ENCODE data around the gene ST3GAL4.

ST3GAL4 gene

DNA sequence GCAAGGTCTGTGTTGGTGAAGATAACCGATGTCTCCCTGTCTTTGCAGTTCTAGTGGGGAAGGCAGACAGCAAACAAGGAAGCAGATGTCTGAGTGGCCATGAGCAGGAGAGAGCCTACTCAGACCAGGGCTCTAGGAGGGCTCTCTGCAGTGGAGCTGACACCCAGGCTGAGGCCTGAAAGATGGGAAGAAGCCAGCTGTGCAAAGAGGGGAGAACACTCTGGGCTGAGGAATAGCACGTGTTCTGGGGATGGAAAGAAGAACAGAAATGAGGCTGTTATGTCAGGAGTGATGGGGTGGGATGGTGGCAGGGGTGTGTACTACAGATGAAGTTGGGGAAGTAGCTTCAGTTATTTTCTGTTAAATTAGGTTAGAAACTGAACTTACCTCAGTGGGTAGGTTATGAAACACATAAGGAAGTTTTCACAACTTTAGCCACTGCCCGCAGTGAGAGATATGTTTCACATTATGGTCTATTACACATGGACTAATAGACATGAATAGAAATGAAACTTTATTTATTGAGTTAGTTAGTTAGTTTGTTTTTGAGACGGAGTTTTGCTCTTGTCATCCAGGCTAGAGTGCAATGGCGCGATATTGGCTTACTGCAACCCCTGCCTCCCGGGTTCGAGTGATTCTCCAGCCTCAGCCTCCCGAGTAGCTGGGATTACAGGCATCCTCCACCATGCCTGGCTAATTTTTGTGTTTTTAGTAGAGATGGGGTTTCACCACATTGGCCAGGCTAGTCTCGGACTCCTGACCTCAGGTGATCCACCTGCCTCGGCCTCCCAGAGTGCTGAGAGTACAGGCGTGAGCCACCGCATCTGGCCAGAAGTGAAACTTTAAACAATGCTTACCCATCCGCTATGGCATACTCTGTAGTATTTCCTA, 43.8 kb upstream of the ST3GAL4 start:
- TF ChIP-seq, protein P1, sequence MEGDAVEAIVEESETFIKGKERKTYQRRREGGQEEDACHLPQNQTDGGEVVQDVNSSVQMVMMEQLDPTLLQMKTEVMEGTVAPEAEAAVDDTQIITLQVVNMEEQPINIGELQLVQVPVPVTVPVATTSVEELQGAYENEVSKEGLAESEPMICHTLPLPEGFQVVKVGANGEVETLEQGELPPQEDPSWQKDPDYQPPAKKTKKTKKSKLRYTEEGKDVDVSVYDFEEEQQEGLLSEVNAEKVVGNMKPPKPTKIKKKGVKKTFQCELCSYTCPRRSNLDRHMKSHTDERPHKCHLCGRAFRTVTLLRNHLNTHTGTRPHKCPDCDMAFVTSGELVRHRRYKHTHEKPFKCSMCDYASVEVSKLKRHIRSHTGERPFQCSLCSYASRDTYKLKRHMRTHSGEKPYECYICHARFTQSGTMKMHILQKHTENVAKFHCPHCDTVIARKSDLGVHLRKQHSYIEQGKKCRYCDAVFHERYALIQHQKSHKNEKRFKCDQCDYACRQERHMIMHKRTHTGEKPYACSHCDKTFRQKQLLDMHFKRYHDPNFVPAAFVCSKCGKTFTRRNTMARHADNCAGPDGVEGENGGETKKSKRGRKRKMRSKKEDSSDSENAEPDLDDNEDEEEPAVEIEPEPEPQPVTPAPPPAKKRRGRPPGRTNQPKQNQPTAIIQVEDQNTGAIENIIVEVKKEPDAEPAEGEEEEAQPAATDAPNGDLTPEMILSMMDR (IDR thresholded peaks at IDR 0.05; ENCODE audit: borderline replicate concordance, control extremely low read depth, extremely low read depth, insufficient read depth, missing control alignments) = no peak
- in situ Hi-C loops (cut with MboI; ENCODE audit: low sequenced_read_pairs, unreplicated experiment) = no loop called here
- peak; percentile 55 for DNase-seq (ENCODE audit: low spot score)

DNA sequence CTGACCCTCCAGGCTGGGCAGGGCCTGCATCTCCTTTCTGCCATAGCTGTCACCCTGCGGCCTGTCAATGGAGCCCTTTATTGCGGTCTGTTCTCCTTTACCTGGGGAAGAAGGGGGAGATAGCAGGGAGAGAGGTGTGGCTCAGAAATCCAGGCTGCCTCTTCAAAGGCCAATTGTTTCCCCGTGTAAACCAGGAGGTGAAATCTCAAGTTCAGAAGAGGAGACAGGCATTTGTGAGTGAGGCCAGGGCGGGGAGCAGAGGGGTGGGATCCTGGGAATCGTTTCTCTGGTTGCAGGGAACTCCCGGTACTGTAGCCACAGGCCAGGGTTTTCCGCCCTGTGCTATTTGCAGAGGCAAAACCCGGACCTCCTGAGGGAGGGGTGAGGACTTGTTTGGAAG, 42.5 kb upstream of the ST3GAL4 start:
- no peak for DNase-seq (ENCODE audit: low spot score)
- TF ChIP-seq, protein P1 (IDR thresholded peaks at IDR 0.05; ENCODE audit: borderline replicate concordance, control extremely low read depth, extremely low read depth, insufficient read depth, missing control alignments) = no peak
- in situ Hi-C loops (cut with MboI; ENCODE audit: low sequenced_read_pairs, unreplicated experiment) = no loop called here

DNA sequence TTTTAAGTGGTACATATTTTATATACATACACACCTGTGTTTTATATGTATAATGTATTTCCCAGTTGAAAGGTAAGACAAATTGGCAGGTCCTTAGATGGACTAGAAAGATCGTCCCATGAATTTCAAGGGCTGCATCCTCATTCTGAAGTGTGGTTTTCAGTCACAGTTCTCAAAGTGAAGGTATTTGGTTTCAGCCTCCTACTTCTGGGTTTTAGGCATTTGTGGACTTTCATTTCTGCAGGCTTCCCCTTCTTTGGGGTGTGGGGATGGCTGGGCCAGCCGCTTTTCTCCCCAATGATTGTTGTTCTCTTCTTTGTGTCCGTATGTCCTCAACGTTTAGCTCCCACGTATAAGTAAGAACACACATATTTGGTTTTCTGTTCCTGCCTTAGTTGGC, 41.7 kb upstream of the ST3GAL4 start:
- in situ Hi-C loops (cut with MboI; ENCODE audit: low sequenced_read_pairs, unreplicated experiment) = no loop called here
- TF ChIP-seq, protein P1 (IDR thresholded peaks at IDR 0.05; ENCODE audit: borderline replicate concordance, control extremely low read depth, extremely low read depth, insufficient read depth, missing control alignments) = no peak
- DNase-seq (ENCODE audit: low spot score) = no peak

DNA sequence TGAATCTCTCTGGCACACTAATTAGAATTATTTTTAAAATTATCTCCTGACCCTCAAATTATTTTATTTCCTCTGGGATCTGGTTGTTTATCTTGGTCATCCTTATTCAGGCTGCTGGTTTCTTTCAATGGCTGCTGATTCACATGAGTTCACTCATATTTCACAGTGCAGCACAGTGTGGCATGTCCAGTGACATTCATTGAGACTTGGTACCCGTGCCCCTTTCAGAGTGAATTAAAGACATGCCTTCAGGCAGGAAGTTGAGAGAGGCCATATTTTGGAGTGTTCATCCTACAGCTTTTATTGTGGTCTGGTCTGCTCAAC, 38.1 kb upstream of the ST3GAL4 start:
- TF ChIP-seq, protein P1 (IDR thresholded peaks at IDR 0.05; ENCODE audit: borderline replicate concordance, control extremely low read depth, extremely low read depth, insufficient read depth, missing control alignments) = no peak
- DNase-seq (ENCODE audit: low spot score) = no peak
- in situ Hi-C loops (cut with MboI; ENCODE audit: low sequenced_read_pairs, unreplicated experiment) = no loop called here

DNA sequence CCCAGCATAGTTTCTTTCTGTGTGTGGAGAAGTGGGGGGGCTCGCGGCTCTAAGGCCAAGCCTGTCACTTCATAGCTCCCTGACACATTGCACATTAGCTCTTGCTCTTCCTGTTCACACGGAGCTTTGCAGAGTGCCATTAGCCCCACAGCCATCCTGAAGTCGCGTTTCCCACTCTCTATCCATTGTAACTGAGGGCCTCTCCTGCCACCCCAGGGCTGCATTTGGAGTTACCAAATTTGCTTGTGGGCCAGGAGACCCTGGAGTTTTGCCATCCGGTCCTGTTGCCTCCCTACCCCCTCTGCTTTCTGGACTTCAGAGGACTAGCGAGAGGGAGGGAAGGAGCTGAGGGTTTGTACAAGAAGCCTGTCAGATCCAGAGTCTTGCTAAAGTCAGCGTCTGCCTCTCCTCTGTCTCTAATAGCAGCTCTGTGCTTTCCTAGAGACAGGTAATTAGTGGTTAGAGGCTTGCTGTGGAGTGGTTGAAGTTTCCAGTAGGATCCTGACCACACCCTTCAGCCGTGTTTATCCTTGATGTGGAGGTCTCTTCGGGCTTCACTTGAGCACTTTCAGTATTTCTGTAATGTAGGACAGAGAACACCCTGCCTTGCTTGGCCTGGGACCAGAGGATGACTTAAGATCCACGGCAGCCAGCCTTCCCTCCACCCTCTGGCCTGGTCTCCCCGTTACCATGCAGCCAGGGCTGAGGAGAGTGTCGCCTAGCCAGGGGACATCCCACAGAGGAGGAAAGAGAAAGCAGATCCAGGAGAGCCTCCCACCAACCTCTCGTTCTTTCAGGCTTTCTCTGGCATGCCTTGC, 37.5 kb upstream of the ST3GAL4 start:
- DNase-seq (ENCODE audit: low spot score) = no peak
- in situ Hi-C loops (cut with MboI; ENCODE audit: low sequenced_read_pairs, unreplicated experiment) = no loop called here
- TF ChIP-seq, protein P1 (IDR thresholded peaks at IDR 0.05; ENCODE audit: borderline replicate concordance, control extremely low read depth, extremely low read depth, insufficient read depth, missing control alignments) = no peak

DNA sequence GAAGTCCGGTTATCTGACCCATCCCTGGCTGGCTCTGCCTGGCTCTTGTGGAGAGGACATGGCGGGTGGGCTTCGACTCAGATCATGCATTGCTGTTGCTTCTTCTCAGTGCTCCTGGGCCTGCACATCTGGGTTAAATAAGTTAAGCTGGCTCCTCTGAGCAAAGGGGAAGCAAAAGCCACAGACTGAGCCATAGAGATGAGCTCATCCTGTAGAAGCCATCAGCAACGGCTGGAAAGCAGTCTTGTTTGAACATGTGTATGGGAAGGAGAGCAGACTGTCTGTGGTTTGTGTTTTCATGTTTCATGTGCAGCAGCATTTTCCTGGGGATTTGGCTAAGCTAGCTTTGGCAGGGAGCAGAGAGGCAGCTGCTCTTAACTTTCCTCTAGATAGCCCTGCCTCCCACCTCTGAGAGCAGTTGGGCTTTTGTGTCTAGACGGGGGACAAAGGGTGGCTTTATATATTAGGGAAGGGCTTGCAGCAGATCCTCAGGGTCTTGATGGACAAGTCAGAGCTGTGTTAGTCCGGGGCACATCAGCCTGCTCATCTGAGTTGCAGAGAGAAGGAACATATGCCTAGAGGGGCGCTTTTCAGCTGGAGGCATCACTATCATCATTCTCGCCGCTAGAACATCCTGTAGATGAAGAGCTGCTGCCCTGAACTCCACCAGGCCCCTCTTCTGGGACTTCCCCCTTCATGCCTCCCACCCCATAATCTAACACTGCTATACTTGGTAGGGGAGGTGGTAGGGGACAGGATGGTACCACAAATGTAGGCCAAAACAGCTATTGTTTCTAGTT, 36.7 kb upstream of the ST3GAL4 start:
- in situ Hi-C loops (cut with MboI; ENCODE audit: low sequenced_read_pairs, unreplicated experiment) = no loop called here
- TF ChIP-seq, protein P1 (IDR thresholded peaks at IDR 0.05; ENCODE audit: borderline replicate concordance, control extremely low read depth, extremely low read depth, insufficient read depth, missing control alignments) = no peak
- DNase-seq (ENCODE audit: low spot score) = peak; percentile 63
